Stomach (tissue), 4 donors: ENCODE measurements around the gene TF.

Experiments
- POLR2A ChIP-seq, 4 donors: fragments of 450-650 bp; IDR thresholded peaks; one replicate each; pipeline ENCODE4 v1.6.1; 2016; ENCODE audit warnings: antibody characterized with exemption in 4 of 4, control low read depth in 2 of 4, mild to moderate bottlenecking in 1 of 4, moderate library complexity in 1 of 4
- POLR2AphosphoS5 ChIP-seq, 3 donors: sonication (generic); formaldehyde crosslinking; IDR thresholded peaks; one replicate each; pipeline ENCODE4 v1.6.1; 2016; ENCODE audit warnings: antibody characterized with exemption in 3 of 3
- TF ChIP-seq, protein P1 (sequence below), 7 experiments: fragments of 450-650 bp in 4 of 7; fragments of 200-600 bp in 3 of 7; sonication (generic) in 3 of 7; IDR thresholded peaks; one replicate each; pipeline ENCODE4 v1.5.1; 2016 to 2019; ENCODE audit warnings: antibody characterized with exemption in 7 of 7, control low read depth in 2 of 7, mild to moderate bottlenecking in 1 of 7

DNA sequence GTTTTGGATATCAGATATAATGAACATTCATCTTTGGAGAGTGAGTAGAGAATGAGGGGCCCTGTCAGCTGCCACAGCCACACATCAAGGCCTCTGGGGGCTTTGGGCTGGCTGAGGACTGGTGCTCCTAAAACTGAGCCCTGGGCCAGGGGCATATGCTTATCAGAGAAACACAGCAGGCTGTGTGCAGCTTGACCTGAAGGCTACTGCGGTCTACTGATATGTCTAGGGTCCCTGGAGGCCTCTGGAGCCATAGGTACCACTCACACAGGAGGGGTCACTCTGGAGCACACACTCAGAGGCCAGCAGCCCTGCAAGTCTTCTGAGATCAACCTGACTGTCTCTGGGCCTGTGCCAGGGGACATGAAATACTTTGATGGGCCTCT lies 7.6 kb downstream of the TF start:
- TF ChIP-seq POLR2A (IDR thresholded peaks at IDR 0.05) (no peak), POLR2AphosphoS5 (IDR thresholded peaks at IDR 0.05) (no peak)
- TF ChIP-seq, protein P1, sequence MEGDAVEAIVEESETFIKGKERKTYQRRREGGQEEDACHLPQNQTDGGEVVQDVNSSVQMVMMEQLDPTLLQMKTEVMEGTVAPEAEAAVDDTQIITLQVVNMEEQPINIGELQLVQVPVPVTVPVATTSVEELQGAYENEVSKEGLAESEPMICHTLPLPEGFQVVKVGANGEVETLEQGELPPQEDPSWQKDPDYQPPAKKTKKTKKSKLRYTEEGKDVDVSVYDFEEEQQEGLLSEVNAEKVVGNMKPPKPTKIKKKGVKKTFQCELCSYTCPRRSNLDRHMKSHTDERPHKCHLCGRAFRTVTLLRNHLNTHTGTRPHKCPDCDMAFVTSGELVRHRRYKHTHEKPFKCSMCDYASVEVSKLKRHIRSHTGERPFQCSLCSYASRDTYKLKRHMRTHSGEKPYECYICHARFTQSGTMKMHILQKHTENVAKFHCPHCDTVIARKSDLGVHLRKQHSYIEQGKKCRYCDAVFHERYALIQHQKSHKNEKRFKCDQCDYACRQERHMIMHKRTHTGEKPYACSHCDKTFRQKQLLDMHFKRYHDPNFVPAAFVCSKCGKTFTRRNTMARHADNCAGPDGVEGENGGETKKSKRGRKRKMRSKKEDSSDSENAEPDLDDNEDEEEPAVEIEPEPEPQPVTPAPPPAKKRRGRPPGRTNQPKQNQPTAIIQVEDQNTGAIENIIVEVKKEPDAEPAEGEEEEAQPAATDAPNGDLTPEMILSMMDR (IDR thresholded peaks at IDR 0.05): no peak
